ENCODE data around the gene GOLGA2. TPM values are rescaled to one million over a fixed set of nuclear protein-coding genes. Genes with fewer than 3 reads are reported as not detected.

The GOLGA2 gene
- total RNA-seq, 1 donor from 2014 or later = 86.9 TPM

GRCh38 chr9:128297221-128297773 lies 21.5 kb upstream of the GOLGA2 start:
- Histone ChIP-seq H3K36me3 (peaks cover 7% of the 10 kb centered on the region), H3K27me3 (ENCODE audit: low read depth) (no peaks in the 10 kb centered on the region), H3K9me3 (replicated peaks) (no peaks in the 10 kb centered on the region), H3K4me1 (peaks cover 4% of the 10 kb centered on the region), H3K4me3 (no peak overlapping the region), H3K27ac (replicated peaks) (no peak overlapping the region)
- intact Hi-C loops (cut with micrococcal nuclease) = no loop called here
- TF ChIP-seq, protein P1, sequence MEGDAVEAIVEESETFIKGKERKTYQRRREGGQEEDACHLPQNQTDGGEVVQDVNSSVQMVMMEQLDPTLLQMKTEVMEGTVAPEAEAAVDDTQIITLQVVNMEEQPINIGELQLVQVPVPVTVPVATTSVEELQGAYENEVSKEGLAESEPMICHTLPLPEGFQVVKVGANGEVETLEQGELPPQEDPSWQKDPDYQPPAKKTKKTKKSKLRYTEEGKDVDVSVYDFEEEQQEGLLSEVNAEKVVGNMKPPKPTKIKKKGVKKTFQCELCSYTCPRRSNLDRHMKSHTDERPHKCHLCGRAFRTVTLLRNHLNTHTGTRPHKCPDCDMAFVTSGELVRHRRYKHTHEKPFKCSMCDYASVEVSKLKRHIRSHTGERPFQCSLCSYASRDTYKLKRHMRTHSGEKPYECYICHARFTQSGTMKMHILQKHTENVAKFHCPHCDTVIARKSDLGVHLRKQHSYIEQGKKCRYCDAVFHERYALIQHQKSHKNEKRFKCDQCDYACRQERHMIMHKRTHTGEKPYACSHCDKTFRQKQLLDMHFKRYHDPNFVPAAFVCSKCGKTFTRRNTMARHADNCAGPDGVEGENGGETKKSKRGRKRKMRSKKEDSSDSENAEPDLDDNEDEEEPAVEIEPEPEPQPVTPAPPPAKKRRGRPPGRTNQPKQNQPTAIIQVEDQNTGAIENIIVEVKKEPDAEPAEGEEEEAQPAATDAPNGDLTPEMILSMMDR (IDR thresholded peaks at IDR 0.05; ENCODE audit: borderline replicate concordance) = no peak
- no peak for DNase-seq

DNA sequence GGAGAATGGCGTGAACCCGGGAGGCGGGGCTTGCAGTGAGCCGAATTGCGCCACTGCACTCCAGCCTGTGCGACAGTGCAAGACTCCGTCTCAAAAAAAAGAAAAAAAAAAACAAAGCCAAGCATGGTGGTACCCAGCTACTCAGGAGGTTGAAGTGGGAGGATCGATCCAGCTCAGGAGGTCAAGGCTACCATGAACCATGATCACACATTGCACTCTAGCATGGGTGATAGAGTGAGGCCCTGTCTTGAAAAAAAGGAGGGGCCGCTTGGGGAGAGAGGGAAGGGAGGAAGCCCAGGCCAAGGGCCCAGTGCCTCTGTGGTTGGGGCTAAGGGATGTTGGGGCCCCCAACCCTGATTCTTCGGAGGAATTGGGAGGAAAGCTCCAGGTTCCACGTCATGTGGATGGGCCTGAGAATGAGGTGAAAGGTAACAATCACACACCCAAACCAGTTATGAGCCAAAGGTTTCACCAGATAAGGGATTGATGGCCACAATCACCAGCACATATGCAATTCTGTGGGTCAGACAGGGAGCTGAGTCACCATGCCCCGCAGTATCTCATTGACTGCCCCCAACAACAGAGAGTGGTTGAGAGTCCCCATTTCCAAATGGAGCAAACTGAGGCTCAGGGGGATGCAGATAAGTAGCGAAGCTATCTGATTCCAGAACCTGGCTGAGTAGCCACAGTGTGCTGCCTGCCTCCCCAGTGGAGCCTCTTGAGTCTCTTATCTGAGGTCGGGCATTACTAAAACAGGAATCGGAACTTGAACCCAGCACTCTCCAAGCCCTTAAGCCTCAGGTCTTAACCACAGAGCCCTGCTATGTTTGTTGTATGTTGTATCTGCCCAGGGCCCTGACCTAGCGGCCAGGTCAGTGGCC lies 20.8 kb upstream of the GOLGA2 start:
- peaks cover 4% of the 10 kb centered on the region for H3K4me1 ChIP-seq

DNA sequence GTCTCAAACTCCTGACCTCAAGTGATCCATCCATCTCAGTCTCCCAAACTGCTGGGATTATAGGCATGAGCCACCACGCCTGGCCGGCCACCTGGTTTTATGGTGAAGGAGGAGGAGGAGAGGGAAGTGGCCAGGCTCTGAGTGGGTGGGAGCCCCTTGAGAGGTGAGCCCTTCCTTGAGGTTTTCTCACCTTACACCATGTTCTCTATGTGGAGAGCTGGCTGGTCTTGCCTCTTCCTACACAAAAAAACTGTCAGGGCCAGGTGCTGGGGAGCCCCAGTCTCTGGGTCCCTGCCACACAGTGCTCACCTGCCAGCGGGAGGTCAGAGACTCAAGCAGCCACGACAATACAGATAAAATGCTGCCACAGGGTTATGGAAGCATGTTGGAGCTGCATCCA lies 18.3 kb upstream of the GOLGA2 start:
- no peak for DNase-seq
- Histone ChIP-seq H3K4me1 (peaks cover 4% of the 10 kb centered on the region), H3K4me3 (no peak overlapping the region), H3K36me3 (peaks cover 12% of the 10 kb centered on the region), H3K9me3 (replicated peaks) (no peaks in the 10 kb centered on the region), H3K27me3 (ENCODE audit: low read depth) (no peaks in the 10 kb centered on the region), H3K27ac (replicated peaks) (no peak overlapping the region)
- intact Hi-C loops (cut with micrococcal nuclease) = no loop called here
- TF ChIP-seq, protein P1 (IDR thresholded peaks at IDR 0.05; ENCODE audit: borderline replicate concordance) = no peak

More for the DNA sequence above, 20.8 kb upstream of the GOLGA2 start:
- intact Hi-C loops (cut with micrococcal nuclease) = no loop called here
- Histone ChIP-seq H3K36me3 (peaks cover 7% of the 10 kb centered on the region), H3K9me3 (replicated peaks) (no peaks in the 10 kb centered on the region), H3K4me3 (no peak overlapping the region), H3K27ac (replicated peaks) (no peak overlapping the region), H3K27me3 (ENCODE audit: low read depth) (no peaks in the 10 kb centered on the region)
- no peak for DNase-seq
- TF ChIP-seq, protein P1 (IDR thresholded peaks at IDR 0.05; ENCODE audit: borderline replicate concordance) = no peak

GRCh38 chr9:128293091-128293490 lies 17.3 kb upstream of the GOLGA2 start:
- Histone ChIP-seq H3K27me3 (ENCODE audit: low read depth) (no peaks in the 10 kb centered on the region), H3K27ac (replicated peaks) (no peak overlapping the region), H3K4me1 (peaks cover 4% of the 10 kb centered on the region), H3K36me3 (peaks cover 19% of the 10 kb centered on the region), H3K4me3 (no peak overlapping the region), H3K9me3 (replicated peaks) (no peaks in the 10 kb centered on the region)
- intact Hi-C loops (cut with micrococcal nuclease) = no loop called here
- DNase-seq = no peak
- TF ChIP-seq, protein P1 (IDR thresholded peaks at IDR 0.05; ENCODE audit: borderline replicate concordance) = no peak

GRCh38 chr9:128292009-128292408 lies 16.2 kb upstream of the GOLGA2 start:
- H3K4me3 ChIP-seq = no peak overlapping the region
- no peak for DNase-seq
- peaks cover 4% of the 10 kb centered on the region for H3K4me1 ChIP-seq
- no peaks in the 10 kb centered on the region for H3K27me3 ChIP-seq (ENCODE audit: low read depth)
- TF ChIP-seq, protein P1 (IDR thresholded peaks at IDR 0.05; ENCODE audit: borderline replicate concordance) = no peak
- H3K36me3 ChIP-seq = peaks cover 26% of the 10 kb centered on the region
- no peaks in the 10 kb centered on the region for H3K9me3 ChIP-seq (replicated peaks)
- H3K27ac ChIP-seq (replicated peaks) = no peak overlapping the region
- intact Hi-C loops (cut with micrococcal nuclease) = no loop called here
